Measurements from ENCODE around the gene PPP4R3A. TPM values are rescaled to one million over a fixed set of nuclear protein-coding genes. Genes with fewer than 3 reads are reported as not detected.

PPP4R3A gene
- total RNA-seq, 1 donor from 2014 or later = 76.2 TPM

- Histone ChIP-seq H3K9me3 (no peaks in the 10 kb centered on the region), H3K4me3 (no peak overlapping the region), H3K36me3 (peaks cover 54 to 78% of the 10 kb centered on the region in 2 donors), H3K4me1 (no peaks in the 10 kb centered on the region), H3K27ac (no peak overlapping the region), H3K27me3 (no peaks in the 10 kb centered on the region)
- intact Hi-C loops (cut with DNase I) = no loop called here
- TF ChIP-seq, protein P1, sequence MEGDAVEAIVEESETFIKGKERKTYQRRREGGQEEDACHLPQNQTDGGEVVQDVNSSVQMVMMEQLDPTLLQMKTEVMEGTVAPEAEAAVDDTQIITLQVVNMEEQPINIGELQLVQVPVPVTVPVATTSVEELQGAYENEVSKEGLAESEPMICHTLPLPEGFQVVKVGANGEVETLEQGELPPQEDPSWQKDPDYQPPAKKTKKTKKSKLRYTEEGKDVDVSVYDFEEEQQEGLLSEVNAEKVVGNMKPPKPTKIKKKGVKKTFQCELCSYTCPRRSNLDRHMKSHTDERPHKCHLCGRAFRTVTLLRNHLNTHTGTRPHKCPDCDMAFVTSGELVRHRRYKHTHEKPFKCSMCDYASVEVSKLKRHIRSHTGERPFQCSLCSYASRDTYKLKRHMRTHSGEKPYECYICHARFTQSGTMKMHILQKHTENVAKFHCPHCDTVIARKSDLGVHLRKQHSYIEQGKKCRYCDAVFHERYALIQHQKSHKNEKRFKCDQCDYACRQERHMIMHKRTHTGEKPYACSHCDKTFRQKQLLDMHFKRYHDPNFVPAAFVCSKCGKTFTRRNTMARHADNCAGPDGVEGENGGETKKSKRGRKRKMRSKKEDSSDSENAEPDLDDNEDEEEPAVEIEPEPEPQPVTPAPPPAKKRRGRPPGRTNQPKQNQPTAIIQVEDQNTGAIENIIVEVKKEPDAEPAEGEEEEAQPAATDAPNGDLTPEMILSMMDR (IDR thresholded peaks at IDR 0.05) = no peak
- DNase-seq (ENCODE audit: low spot score in 2 of 2) = no peak
Measured at GRCh38 chr14:91466192-91466591, 43.9 kb downstream of the PPP4R3A start.

DNA sequence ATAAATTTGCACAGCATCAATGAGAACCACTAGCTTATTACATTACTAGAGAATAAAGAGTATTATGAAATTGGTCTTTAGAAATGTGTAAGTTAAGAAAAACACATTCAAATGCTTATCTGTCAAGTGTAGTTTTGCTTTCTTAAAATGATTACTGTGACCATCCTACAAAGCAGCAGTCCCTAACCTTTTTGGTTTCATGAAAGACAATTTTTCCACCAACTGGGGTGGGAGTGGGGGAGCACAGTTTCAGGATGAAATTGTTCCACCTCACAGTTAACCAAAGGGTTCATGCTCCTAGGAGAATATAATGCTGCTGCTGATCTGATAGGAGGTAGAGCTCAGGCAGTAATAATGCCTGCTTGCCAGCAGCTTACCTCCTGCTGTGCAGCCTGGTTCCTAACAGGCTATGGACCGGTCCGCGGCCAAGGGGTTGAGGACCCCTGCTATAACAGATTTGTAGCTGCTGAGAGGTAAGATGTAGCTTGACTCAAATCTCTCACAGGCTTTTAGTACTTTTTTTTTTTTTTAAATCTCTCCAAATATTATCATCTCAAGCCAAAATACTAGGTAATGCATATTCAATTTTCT is 45.4 kb downstream of the PPP4R3A start:
- Histone ChIP-seq H3K4me1 (no peaks in the 10 kb centered on the region), H3K4me3 (no peak overlapping the region), H3K27ac (no peak overlapping the region), H3K36me3 (peaks cover 62 to 78% of the 10 kb centered on the region in 2 donors), H3K27me3 (no peaks in the 10 kb centered on the region), H3K9me3 (no peaks in the 10 kb centered on the region)
- TF ChIP-seq, protein P1 (IDR thresholded peaks at IDR 0.05) = no peak
- no peak for DNase-seq (ENCODE audit: low spot score in 2 of 2)
- intact Hi-C loops (cut with DNase I) = no loop called here

DNA sequence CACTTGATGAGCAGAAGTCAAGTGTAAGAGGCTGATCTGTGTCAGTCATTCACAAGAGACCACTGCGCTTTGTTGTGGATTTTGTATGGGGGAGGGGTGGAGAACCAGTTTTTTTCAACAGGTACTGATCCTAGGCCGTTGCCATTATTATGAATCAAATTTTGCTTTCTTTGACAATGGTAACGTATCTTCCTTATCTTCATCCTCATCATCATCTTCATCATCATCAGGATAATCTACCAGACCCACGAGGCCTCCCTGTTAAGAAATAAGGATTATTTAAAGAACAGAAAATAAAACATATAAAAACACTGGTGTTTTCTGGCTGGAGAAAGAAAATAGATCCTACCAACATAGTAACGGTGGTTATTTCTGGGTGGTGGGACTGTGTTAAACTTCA is 51.5 kb downstream of the PPP4R3A start:
- TF ChIP-seq, protein P1 (IDR thresholded peaks at IDR 0.05) = no peak
- no peak for DNase-seq (ENCODE audit: low spot score in 2 of 2)
- H3K4me3 ChIP-seq = no peak overlapping the region
- H3K36me3 ChIP-seq = peaks cover 48 to 73% of the 10 kb centered on the region in 2 donors
- H3K27ac ChIP-seq = no peak overlapping the region
- H3K9me3 ChIP-seq = no peaks in the 10 kb centered on the region
- no peaks in the 10 kb centered on the region for H3K27me3 ChIP-seq
- H3K4me1 ChIP-seq = no peaks in the 10 kb centered on the region
- intact Hi-C loops (cut with DNase I) = no loop called here

GRCh38 chr14:91456283-91456682 is 53.8 kb downstream of the PPP4R3A start:
- Histone ChIP-seq H3K4me3 (no peak overlapping the region), H3K9me3 (no peaks in the 10 kb centered on the region), H3K27ac (no peak overlapping the region), H3K4me1 (no peaks in the 10 kb centered on the region), H3K27me3 (no peaks in the 10 kb centered on the region), H3K36me3 (peaks cover 25 to 49% of the 10 kb centered on the region in 2 donors)
- intact Hi-C loops (cut with DNase I) = no loop called here
- no peak for DNase-seq (ENCODE audit: low spot score in 2 of 2)
- TF ChIP-seq, protein P1 (IDR thresholded peaks at IDR 0.05) = no peak

DNA sequence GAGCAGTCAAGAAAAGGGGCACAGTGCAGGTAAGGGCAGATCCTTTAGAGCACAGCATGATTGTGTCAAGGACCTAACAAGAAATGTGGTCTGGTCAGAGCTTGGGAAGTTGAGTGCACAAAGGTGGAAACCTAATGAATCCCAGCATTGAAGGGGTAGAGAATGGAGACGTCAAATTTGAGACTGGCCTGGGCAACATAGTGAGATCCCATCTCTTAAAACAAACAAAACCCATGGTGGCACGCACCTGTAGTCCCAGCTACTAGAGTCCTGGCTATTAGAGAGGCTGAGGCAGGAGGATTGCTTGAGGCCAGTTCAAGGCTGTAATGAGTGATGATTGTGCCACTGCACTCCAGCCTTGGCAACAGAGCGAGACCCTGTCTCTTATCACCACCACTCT is 55.5 kb downstream of the PPP4R3A start:
- Histone ChIP-seq H3K9me3 (no peaks in the 10 kb centered on the region), H3K27me3 (no peaks in the 10 kb centered on the region), H3K27ac (no peak overlapping the region), H3K4me3 (no peak overlapping the region), H3K4me1 (no peaks in the 10 kb centered on the region), H3K36me3 (peaks cover 8 to 32% of the 10 kb centered on the region in 2 donors)
- TF ChIP-seq, protein P1 (IDR thresholded peaks at IDR 0.05) = no peak
- intact Hi-C loops (cut with DNase I) = no loop called here
- no peak for DNase-seq (ENCODE audit: low spot score in 2 of 2)

GRCh38 chr14:91454155-91454554 is 56.0 kb downstream of the PPP4R3A start:
- no peak overlapping the region for H3K4me3 ChIP-seq
- TF ChIP-seq, protein P1 (IDR thresholded peaks at IDR 0.05) = no peak
- no peaks in the 10 kb centered on the region for H3K27me3 ChIP-seq
- intact Hi-C loops (cut with DNase I) = no loop called here
- no peak for DNase-seq (ENCODE audit: low spot score in 2 of 2)
- peaks cover 6 to 28% of the 10 kb centered on the region in 2 donors for H3K36me3 ChIP-seq
- no peaks in the 10 kb centered on the region for H3K9me3 ChIP-seq
- H3K4me1 ChIP-seq = no peaks in the 10 kb centered on the region
- H3K27ac ChIP-seq = no peak overlapping the region
